Measurements from ENCODE around the gene RAC2.
"Not testable (repeated sequence)": the region's sequence is repeated elsewhere in the genome, so short reads cannot be mapped to it uniquely, and the experiment has no call there.

The RAC2 gene

GRCh38 chr22:37207981-37208380 is 36.1 kb downstream of the RAC2 start:
- no peaks in the 10 kb centered on the region for H3K27me3 ChIP-seq (ENCODE audit: insufficient read depth, low read length)
- H2AFZ ChIP-seq (ENCODE audit: low read length, unreplicated experiment): no peak overlapping the region
- no peaks in the 10 kb centered on the region for H3K79me2 ChIP-seq (ENCODE audit: control insufficient read depth, insufficient read depth, low read length, unreplicated experiment)
- no peak overlapping the region for H3K4me3 ChIP-seq (ENCODE audit: low read depth, low read length)
- H3K36me3 ChIP-seq (ENCODE audit: insufficient read depth, low read length): no peaks in the 10 kb centered on the region
- H3K27ac ChIP-seq (ENCODE audit: low read depth, low read length): no peak overlapping the region
- no peaks in the 10 kb centered on the region for H3K4me1 ChIP-seq (ENCODE audit: control insufficient read depth, insufficient read depth, low read length, unreplicated experiment)

GRCh38 chr22:37206841-37207821 is 36.9 kb downstream of the RAC2 start:
- Histone ChIP-seq H2AFZ (ENCODE audit: low read length, unreplicated experiment) (no peak overlapping the region), H3K4me3 (ENCODE audit: low read depth, low read length) (no peak overlapping the region), H3K4me1 (ENCODE audit: control insufficient read depth, insufficient read depth, low read length, unreplicated experiment) (no peaks in the 10 kb centered on the region), H3K36me3 (ENCODE audit: insufficient read depth, low read length) (no peaks in the 10 kb centered on the region), H3K27ac (ENCODE audit: low read depth, low read length) (no peak overlapping the region), H3K27me3 (ENCODE audit: insufficient read depth, low read length) (no peaks in the 10 kb centered on the region), H3K79me2 (ENCODE audit: control insufficient read depth, insufficient read depth, low read length, unreplicated experiment) (no peaks in the 10 kb centered on the region)

GRCh38 chr22:37206118-37206840 is 37.8 kb downstream of the RAC2 start:
- no peak overlapping the region for H3K4me3 ChIP-seq (ENCODE audit: low read depth, low read length)

GRCh38 chr22:37205046-37205445 is 39.0 kb downstream of the RAC2 start:
- Histone ChIP-seq H3K27ac (ENCODE audit: low read depth, low read length) (no peak overlapping the region), H3K27me3 (ENCODE audit: insufficient read depth, low read length) (no peaks in the 10 kb centered on the region), H3K79me2 (ENCODE audit: control insufficient read depth, insufficient read depth, low read length, unreplicated experiment) (no peaks in the 10 kb centered on the region), H3K4me1 (ENCODE audit: control insufficient read depth, insufficient read depth, low read length, unreplicated experiment) (no peaks in the 10 kb centered on the region), H3K36me3 (ENCODE audit: insufficient read depth, low read length) (no peaks in the 10 kb centered on the region), H3K4me3 (ENCODE audit: low read depth, low read length) (no peak overlapping the region), H2AFZ (ENCODE audit: low read length, unreplicated experiment) (no peak overlapping the region)

More at GRCh38 chr22:37206118-37206840, 37.8 kb downstream of the RAC2 start:
- no peaks in the 10 kb centered on the region for H3K27me3 ChIP-seq (ENCODE audit: insufficient read depth, low read length)
- no peaks in the 10 kb centered on the region for H3K36me3 ChIP-seq (ENCODE audit: insufficient read depth, low read length)
- H2AFZ ChIP-seq (ENCODE audit: low read length, unreplicated experiment): no peak overlapping the region
- no peaks in the 10 kb centered on the region for H3K4me1 ChIP-seq (ENCODE audit: control insufficient read depth, insufficient read depth, low read length, unreplicated experiment)
- no peak overlapping the region for H3K27ac ChIP-seq (ENCODE audit: low read depth, low read length)
- H3K79me2 ChIP-seq (ENCODE audit: control insufficient read depth, insufficient read depth, low read length, unreplicated experiment): no peaks in the 10 kb centered on the region

- H3K27ac ChIP-seq (ENCODE audit: low read depth, low read length): no peak overlapping the region
- no peaks in the 10 kb centered on the region for H3K79me2 ChIP-seq (ENCODE audit: control insufficient read depth, insufficient read depth, low read length, unreplicated experiment)
- no peaks in the 10 kb centered on the region for H3K27me3 ChIP-seq (ENCODE audit: insufficient read depth, low read length)
- H2AFZ ChIP-seq (ENCODE audit: low read length, unreplicated experiment): no peak overlapping the region
- no peak overlapping the region for H3K4me3 ChIP-seq (ENCODE audit: low read depth, low read length)
- no peaks in the 10 kb centered on the region for H3K36me3 ChIP-seq (ENCODE audit: insufficient read depth, low read length)
- peaks cover 3% of the 10 kb centered on the region for H3K4me1 ChIP-seq (ENCODE audit: control insufficient read depth, insufficient read depth, low read length, unreplicated experiment)
These were observed 39.9 kb downstream of the RAC2 start for GRCh38 chr22:37204045-37204655.

GRCh38 chr22:37203354-37204044 is 40.6 kb downstream of the RAC2 start:
- Histone ChIP-seq H3K36me3 (ENCODE audit: insufficient read depth, low read length) (no peaks in the 10 kb centered on the region), H3K27me3 (ENCODE audit: insufficient read depth, low read length) (no peaks in the 10 kb centered on the region), H3K4me3 (ENCODE audit: low read depth, low read length) (no peak overlapping the region), H2AFZ (ENCODE audit: low read length, unreplicated experiment) (no peak overlapping the region), H3K27ac (ENCODE audit: low read depth, low read length) (no peak overlapping the region), H3K79me2 (ENCODE audit: control insufficient read depth, insufficient read depth, low read length, unreplicated experiment) (no peaks in the 10 kb centered on the region), H3K4me1 (ENCODE audit: control insufficient read depth, insufficient read depth, low read length, unreplicated experiment) (peaks cover 3% of the 10 kb centered on the region)

GRCh38 chr22:37202716-37203115 is 41.4 kb downstream of the RAC2 start:
- H3K27me3 ChIP-seq (ENCODE audit: insufficient read depth, low read length): no peaks in the 10 kb centered on the region
- peaks cover 10% of the 10 kb centered on the region for H3K4me1 ChIP-seq (ENCODE audit: control insufficient read depth, insufficient read depth, low read length, unreplicated experiment)
- H3K36me3 ChIP-seq (ENCODE audit: insufficient read depth, low read length): no peaks in the 10 kb centered on the region
- H3K4me3 ChIP-seq (ENCODE audit: low read depth, low read length): no peak overlapping the region
- H3K27ac ChIP-seq (ENCODE audit: low read depth, low read length): no peak overlapping the region
- no peaks in the 10 kb centered on the region for H3K79me2 ChIP-seq (ENCODE audit: control insufficient read depth, insufficient read depth, low read length, unreplicated experiment)
- no peak overlapping the region for H2AFZ ChIP-seq (ENCODE audit: low read length, unreplicated experiment)

- Histone ChIP-seq H3K79me2 (ENCODE audit: control insufficient read depth, insufficient read depth, low read length, unreplicated experiment) (no peaks in the 10 kb centered on the region), H2AFZ (ENCODE audit: low read length, unreplicated experiment) (no peak overlapping the region), H3K4me1 (ENCODE audit: control insufficient read depth, insufficient read depth, low read length, unreplicated experiment) (peaks cover 16% of the 10 kb centered on the region), H3K27ac (ENCODE audit: low read depth, low read length) (no peak overlapping the region), H3K27me3 (ENCODE audit: insufficient read depth, low read length) (no peaks in the 10 kb centered on the region), H3K4me3 (ENCODE audit: low read depth, low read length) (no peak overlapping the region), H3K36me3 (ENCODE audit: insufficient read depth, low read length) (no peaks in the 10 kb centered on the region)
These were observed 42.0 kb downstream of the RAC2 start for GRCh38 chr22:37202001-37202555.

- not testable (repeated sequence) for H3K79me2 ChIP-seq (ENCODE audit: control insufficient read depth, insufficient read depth, low read length, unreplicated experiment); H3K36me3 ChIP-seq (ENCODE audit: insufficient read depth, low read length); H3K27me3 ChIP-seq (ENCODE audit: insufficient read depth, low read length); H3K27ac ChIP-seq (ENCODE audit: low read depth, low read length); H2AFZ ChIP-seq (ENCODE audit: low read length, unreplicated experiment); H3K4me3 ChIP-seq (ENCODE audit: low read depth, low read length)
- H3K4me1 ChIP-seq (ENCODE audit: control insufficient read depth, insufficient read depth, low read length, unreplicated experiment): peaks cover 23% of the 10 kb centered on the region
These were observed 42.6 kb downstream of the RAC2 start for GRCh38 chr22:37201443-37201820.

- Histone ChIP-seq H3K27ac (ENCODE audit: low read depth, low read length) (no peak overlapping the region), H3K4me1 (ENCODE audit: control insufficient read depth, insufficient read depth, low read length, unreplicated experiment) (peaks cover 29% of the 10 kb centered on the region), H3K4me3 (ENCODE audit: low read depth, low read length) (peak overlapping the region; percentile 20), H2AFZ (ENCODE audit: low read length, unreplicated experiment) (peak overlapping the region; percentile 6), H3K27me3 (ENCODE audit: insufficient read depth, low read length) (no peaks in the 10 kb centered on the region), H3K79me2 (ENCODE audit: control insufficient read depth, insufficient read depth, low read length, unreplicated experiment) (no peaks in the 10 kb centered on the region), H3K36me3 (ENCODE audit: insufficient read depth, low read length) (no peaks in the 10 kb centered on the region)
These were observed 44.3 kb downstream of the RAC2 start for GRCh38 chr22:37199760-37200108.
